Activated CD8-positive, alpha-beta memory T cell treated with anti-CD3 and anti-CD28 coated beads, Interleukin-2, amount 50 U/mL, for 48 hours (primary cell): Measurements from ENCODE around the gene FSTL5.
A peak's percentile ranks its signal among the peaks of the same experiment; 100 is the strongest.
"Not testable (repeated sequence)": the region's sequence is repeated elsewhere in the genome, so short reads cannot be mapped to it uniquely, and the experiment has no call there.

Experiments used
- DNase-seq: peaks from one replicate; pipeline ENCODE4 v3.0.0-alpha.2; 2020

Gene FSTL5

DNA sequence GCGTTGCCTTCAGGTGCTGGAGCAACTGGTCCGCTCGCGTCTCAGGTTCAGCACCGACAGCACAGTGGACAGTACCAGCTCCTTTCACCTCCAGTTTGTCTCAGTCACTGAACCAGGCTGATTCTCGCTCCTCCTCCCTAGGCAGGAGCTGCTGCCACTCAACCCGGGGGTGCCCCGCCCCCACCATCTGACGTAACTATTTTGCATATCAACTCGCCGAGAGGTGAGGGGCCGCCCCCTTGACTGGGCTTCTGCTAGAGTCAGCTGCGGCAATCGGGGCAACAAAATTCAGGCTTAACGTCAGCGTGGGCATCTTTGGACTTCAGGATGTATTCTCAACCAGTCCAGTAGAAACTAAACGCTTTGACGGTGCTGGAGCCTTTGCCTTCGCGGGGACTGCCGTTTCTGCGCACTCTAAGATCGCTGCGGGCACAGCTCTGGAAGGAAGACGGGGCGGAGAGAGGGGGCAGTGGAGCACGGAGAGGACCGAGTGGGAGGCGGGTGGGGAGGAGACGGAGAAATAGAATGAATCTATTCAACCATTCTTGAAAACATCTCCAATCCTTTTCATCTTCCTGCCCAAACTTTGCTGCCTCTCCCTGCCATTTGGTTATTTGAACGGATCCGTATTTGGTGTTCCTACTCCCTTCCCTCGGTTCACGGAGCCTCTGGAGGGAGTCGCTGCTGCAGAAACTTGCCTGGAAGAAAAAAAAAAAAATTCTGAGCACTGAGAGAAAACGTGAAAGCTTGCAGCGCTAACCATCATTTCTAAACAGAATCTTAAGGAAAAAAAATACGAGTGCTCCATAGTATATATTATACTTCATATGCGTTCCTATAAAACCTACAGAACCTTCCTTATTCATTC lies at the start of gene FSTL5:
FSTL5 (minus strand) TSS at position 109 of the 868 bp plus-strand sequence. CDS start 52,604 bp downstream, outside the sequence.
- peak; percentile 55 for DNase-seq

DNA sequence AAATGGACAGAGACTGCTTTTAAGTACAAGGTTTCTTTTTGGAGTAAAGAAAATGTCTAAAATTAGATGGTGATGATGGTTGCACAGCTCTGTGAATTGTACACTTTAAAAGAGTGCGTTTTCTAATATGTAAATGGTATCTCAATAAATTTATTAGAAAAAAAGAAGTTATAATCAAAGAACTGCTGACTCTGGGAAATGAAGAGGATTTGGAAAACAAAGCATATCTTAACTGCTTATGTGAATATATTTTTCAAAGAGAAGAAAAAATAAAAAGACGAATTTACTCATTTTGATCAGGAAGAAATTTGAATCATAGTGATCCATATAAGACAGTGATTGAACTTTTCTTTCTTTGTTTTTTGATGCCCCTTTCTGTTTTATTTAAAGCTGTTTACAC lies 45.9 kb upstream of the FSTL5 start:
- DNase-seq, result no peak

DNA sequence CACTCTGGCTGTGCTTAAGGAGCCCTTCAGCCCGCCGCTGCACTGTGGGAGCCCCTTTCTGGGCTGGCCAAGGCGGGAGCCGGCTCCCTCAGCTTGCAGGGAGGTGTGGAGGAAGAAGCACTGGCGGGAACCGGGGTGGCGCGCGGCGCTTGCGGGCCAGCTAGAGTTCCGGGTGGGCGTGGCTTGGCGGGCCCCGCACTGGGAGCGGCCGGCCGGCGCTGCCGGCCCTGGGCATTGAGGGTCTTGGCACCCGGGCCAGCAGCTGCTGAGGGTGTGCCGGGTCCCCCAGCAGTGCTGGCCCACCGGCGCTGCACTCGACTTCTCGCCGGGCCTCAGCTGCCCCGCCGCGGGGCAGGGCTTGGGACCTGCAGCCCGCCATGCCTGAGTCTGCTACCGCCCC lies 39.7 kb upstream of the FSTL5 start:
- DNase-seq, result not testable (repeated sequence)

GRCh38 chr4:162201673-162202072 lies 37.9 kb upstream of the FSTL5 start:
- no peak for DNase-seq

DNA sequence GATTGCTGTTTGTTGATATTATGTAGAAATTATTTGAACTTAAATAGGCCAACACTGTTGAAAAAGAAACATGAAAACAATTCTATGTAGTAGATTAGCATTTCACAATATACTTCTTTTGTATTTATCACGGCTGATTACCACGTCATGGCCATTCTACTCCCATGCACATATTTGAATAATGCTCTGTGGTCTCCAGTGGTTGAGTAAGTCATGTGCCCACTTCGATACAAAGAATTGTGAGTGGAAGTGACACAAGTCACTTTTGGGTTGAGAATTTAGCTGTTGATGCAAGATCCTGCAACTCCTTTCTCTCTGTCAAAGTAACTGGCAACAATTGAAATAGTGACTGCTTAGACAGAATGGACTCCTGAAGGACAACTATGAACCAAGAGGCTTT lies 6.7 kb upstream of the FSTL5 start:
- no peak for DNase-seq

DNA sequence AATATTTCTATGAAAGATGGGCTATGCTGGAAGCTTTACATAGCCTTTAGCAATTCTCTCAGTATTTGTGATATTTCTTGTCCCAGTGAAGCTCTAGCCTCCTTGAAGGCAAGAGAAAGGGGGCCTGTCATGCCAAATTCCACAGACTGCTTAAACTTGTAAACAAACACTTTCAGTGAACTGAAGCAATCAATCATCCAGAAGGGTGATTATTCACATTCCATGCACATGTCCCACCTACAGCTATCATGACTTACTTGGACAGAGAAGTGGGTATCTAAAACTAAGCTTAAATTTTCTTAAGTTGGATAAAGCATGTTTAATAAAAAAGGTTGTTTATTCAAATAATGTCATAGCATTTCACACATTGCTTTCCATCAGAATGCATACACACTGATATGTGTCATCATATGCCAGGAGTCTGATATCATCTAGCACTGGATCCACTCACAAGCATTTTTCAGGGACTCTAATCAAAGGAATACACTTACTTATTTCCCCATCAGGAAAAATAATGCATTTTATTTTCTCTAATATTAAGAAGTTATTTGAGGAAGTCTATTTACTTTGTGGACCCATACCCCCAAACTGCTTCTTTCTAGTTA lies 1.2 kb upstream of the FSTL5 start:
- DNase-seq, result no peak

GRCh38 chr4:162162672-162163071 lies 1.1 kb downstream of the FSTL5 start:
- DNase-seq, result no peak

DNA sequence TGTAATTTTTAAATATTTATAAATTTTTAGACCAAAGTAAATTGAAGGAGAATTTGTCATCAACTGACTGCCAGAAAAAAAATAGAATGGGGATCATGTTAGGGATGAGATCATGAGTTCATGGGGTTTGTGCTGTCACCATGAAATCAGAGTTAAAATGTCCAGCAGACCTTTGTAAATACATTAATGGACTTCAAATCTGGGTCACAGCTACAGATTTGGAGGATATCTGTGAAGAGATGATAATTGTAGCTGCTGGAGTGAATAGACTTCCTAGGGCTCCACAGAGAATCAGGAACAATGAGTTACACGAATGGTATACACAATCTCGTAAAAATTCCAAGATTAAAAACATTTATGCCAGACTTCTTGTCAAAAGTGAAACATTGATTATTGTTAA lies 6.6 kb downstream of the FSTL5 start:
- no peak for DNase-seq

DNA sequence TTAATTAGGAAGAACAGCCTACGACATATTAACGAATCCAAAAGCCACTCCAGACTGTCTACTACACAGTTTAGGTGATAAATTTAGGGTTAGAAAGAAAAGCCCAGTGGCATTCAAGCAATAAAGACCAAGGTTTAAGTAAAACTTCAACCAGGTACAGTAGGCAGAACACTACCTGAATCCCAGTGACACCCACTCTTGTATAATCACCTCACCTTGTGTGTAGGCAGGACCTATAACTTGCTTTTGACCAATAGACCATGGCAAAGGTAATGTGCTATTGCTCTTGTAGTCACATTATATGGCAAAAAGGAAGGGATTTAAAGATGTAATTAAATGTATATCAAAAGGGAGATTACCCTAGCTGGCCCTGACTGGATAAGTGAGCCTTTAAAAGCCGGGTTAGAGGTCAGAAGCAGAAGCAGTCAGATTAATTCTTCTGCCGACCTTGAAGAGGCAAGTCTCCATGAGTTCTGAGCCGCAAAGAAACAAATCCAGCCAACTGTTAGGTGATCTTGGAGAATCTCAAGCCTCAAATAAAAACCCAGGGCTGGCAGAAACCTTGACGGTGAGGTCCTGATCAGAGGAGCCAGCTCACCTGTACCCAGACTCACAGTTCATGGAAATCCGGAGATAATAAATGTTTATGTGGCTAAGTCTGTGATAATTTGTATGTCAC lies 8.8 kb downstream of the FSTL5 start:
- DNase-seq, result no peak

- DNase-seq, result no peak
Measured at GRCh38 chr4:162151850-162152249, 11.9 kb downstream of the FSTL5 start.

DNA sequence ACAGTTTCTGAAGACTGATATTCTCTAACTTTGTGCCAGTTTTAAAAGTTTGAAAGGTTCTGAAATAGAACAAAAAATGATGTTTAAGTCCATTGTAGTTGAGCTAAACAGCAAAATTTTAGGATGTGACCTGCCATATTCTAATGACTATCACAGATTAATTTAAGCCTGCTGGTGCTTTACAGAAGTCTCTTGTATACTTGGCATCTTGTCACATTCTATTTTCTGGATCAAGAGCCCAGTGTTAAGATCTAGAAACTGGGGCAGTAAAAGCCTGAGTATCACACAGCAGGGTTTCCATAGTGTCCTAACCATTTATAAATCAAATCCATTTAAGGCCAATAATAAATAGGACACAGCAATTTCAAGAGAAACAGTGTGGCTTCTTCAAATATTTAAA lies 12.4 kb downstream of the FSTL5 start:
- no peak for DNase-seq

GRCh38 chr4:162149644-162150043 lies 14.2 kb downstream of the FSTL5 start:
- no peak for DNase-seq

- no peak for DNase-seq
Measured at GRCh38 chr4:162140051-162140683, 23.6 kb downstream of the FSTL5 start.

- no peak for DNase-seq
Measured at GRCh38 chr4:162139412-162139811, 24.4 kb downstream of the FSTL5 start.

DNA sequence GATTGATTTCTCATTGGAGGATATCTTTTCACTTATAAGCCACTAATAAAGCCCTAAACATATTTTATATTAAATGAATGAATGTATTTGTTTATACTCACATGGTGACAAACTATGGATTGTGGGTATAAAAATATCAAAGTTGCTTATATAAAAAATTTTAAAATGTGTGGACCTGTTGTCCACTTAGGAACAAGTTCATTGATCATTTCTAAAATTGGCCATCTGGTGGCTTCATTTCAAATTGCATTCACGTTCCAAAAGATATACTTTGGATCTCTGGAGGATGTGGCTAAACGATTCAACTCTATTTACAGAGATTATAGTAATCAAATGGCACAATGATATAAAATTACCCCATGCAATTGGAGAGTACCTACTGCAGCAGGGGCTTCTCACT lies 32.5 kb downstream of the FSTL5 start:
- DNase-seq, result no peak

DNA sequence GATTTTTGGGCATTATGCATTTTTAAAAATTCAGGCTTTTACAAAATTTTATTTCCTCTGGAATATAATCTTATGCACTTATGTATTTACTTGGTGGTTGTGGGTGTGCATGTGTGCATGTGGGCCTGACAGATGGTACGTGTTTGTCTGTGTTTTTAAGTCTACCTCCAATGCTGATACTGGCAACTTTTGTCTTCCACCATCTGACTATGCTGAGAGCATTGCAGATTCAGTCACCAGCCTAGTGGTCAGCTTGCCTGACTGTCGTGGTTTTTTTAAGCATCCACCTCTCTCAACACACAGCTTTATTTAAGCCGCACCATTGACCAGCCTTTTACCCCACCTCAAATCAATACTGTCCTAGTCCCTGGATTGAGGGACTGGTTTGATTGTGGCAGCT lies 37.1 kb downstream of the FSTL5 start:
- no peak for DNase-seq

DNA sequence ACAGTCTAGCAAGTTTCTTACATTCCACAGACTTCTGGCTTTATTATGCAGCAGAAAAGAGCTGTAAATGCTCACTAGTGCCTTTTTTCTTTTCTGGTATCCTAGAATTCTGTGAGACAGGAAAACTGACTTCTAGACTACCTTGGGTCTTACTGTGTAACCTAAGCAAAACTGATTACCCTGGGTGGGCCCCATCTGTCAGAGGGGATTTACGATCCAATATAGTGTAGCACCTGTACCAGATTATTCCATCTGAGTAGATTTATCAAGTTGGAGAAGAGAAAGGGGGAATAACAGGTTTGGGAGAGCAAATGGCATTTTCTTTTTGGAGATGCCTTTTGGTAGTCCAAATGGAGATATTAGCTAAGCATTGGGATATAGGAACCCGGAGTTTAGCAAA lies 46.7 kb downstream of the FSTL5 start:
- DNase-seq, result no peak

DNA sequence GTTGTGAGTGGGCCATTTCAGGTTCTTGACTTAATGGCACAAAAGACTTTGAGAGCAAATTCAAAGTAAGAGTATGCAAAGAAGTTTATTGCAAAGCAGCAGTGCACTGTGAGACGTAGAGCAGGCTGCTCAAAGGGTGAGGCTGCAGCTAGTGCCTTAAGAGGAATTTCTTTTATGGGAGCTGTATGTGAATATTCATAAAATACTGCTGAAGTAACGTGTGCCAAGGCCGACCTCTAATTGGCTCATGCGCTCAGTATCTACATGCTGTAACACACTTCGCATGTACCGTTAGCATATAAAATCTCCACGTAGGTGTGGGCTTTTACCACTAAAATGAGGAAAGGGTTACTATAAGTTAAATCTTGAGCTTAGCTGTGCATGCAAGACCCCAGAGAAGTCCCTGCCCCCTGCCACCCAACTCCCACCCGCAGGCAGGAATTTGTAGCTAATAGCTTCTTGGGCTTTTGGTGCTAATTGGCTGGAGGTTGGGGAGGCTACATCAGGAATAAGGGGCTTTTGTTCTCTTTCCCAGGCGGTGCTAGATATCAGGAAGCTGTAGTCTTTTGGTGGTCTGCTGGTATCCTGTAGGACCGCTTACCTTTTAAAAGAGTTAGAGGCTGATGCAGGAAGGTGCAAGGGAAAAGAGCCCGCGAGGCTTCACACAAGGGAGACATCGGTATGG lies 47.6 kb downstream of the FSTL5 start:
- DNase-seq, result no peak

DNA sequence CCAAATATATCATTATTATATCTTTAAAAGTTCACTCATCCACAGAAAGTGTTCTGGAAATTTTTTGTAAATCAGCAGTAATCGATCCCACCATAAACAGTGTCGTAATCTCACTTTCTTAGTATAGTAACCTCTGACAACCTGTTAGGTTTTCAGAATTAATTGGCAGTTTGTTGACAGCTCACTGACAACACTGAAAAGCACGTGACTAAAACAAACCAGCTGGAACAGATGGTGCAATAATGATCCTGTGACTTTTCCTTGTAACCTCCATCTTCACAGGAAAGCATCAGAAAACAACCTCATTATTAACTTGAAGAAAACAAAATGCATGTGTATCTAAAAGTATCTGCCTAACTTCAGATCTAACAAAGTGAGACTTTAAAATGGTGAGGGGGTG lies 48.5 kb downstream of the FSTL5 start:
- no peak for DNase-seq

DNA sequence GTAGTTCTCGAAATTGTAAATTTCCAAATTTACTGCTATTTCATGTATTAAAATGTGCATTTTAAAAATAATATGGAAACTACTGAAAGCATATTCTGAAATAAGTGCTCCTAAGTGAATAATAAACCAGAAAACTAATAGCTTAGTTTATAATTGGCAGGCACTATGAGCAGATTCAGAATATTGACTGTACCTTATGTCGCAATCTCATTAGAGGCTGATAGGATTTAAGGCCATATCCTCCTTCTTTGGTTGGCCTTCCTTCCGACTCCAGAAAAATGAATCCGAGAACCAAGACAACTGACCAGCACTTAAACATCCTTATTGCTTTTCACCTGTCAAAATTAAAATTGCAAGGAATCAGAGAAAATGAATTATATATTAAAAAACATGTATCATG lies 52.7 kb downstream of the FSTL5 start:
- DNase-seq, result no peak

DNA sequence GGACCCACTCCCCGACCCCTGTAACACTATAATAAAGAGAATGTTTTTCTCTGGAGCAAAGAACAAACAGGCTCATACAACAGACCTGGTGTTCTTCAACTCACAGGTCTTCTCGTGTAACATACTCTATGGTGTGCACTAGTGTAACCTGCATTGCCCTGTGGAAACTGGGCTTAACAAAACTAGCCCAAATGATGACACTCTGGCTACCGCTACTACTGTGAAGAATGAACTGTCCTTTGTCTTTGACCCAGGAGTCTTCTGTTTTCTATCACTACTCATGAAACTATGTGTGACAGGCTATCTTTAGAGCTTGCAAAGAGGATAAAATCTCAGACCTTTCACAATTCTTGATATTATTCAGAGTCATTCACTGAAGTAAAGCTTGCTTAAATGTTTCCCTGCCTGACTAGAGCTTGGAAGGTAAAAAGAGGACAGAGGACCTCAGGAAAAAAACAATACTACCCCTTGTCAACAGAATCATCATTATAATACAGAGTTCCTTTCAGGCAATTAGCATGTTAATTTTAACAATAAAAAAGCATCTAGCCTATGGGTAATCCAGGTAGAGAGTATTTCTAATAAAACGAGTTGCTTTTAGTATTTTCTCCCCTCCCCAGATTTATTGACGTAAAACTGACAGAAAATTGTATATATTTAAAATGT lies 59.2 kb downstream of the FSTL5 start:
- DNase-seq, result no peak

- DNase-seq, result not testable (repeated sequence)
Measured at GRCh38 chr4:162103908-162104307, 59.9 kb downstream of the FSTL5 start.
